Activated CD8-positive, alpha-beta memory T cell treated with anti-CD3 and anti-CD28 coated beads for 48 hours (primary cell): ENCODE measurements around the gene IGFBP5.

Experiments
- DNase-seq, 3 experiments: peaks; one replicate each; pipeline ENCODE4 v3.0.0-alpha.2; 2020; ENCODE audit warnings: low read depth in 2 of 3, low spot score in 2 of 3

Gene IGFBP5

GRCh38 chr2:216695401-216695821 is at the start of gene IGFBP5:
IGFBP5 (minus strand) TSS chr2:216695549; CDS start chr2:216694775, 774 bp downstream.
- no peak for DNase-seq

GRCh38 chr2:216743781-216744180 is 48.4 kb upstream of the IGFBP5 start:
- no peak for DNase-seq

DNA sequence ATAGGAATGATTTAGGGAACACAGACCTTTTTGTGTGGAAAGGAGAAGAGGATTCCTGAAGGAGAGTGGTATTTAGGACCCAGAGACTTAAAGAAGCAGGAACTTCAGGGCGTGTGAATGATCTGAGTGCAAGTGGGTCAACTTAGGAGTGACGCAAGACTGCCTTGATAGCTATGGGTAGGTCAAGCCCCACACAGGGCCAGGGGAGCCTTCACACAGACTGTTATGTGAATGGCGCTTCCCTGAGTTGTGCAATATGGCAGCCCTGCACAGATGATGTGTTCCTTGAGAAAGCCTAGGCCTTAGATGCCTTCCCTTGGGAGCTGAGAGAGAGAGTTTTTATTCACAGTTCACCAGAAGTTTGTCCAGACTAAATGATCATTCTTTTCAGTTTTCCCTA is 47.1 kb upstream of the IGFBP5 start:
- DNase-seq = no peak

DNA sequence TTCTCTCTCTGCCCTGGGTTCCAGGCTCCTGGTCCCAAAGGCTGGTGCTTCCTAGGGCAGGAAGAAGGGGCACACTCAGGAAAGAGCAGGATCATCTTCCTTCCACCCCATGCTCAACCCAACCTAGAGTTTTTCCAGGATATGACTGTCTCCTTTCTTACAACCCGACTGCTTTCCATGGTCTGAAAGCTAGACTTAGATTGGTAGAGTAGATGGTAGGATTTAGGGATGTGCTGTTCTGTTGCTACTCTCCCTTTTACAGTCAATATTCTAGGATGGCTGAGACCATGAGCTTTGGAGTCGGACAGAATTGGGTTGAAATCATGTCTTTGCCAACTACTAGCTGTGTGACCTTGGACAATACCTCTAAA is 45.9 kb upstream of the IGFBP5 start:
- DNase-seq = no peak

- DNase-seq = no peak
These were observed 45.3 kb upstream of the IGFBP5 start for GRCh38 chr2:216740557-216741222.

- DNase-seq = no peak
These were observed 43.7 kb upstream of the IGFBP5 start for GRCh38 chr2:216739035-216739434.

DNA sequence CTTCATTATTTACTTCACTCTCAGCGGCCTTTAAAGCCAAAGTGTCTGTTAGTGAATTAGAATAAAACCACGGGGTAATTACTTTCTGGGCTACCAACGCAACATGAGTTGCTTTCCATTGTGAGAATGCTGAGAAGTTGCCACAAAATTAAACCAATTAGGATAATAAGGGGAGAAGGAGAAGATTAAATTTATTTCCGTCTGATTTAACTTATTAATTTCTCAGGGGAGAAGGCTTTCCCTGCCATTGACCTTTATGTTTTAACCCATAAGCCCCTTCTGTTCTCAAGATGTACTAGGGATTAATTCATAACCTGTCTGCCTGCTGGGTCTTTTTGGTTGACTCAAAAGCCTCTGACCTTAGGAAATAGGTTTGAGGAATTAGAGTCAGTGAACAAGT is 42.3 kb upstream of the IGFBP5 start:
- DNase-seq = no peak

GRCh38 chr2:216736326-216736725 is 41.0 kb upstream of the IGFBP5 start:
- DNase-seq = no peak

DNA sequence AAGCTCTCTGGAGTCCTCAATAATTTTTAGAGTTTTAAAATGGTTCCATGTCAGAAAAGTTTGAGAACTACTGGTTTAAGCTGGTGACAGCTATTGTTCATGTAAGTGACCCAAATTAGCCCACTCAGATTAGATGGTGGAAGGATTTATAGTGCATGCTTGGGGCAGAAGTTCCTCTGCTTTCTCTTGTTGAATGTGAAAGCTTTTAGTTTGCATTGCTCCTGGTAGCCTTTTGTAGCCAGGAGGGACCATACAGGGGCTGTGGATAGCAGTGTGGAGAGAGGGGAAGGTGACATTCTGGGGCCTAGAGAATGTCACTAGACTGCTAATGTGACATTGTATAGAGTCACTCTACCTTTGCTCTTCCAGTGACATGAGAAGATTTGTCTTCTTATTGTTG is 40.3 kb upstream of the IGFBP5 start:
- DNase-seq = no peak

- DNase-seq = no peak
These were observed 39.7 kb upstream of the IGFBP5 start for GRCh38 chr2:216735086-216735485.

DNA sequence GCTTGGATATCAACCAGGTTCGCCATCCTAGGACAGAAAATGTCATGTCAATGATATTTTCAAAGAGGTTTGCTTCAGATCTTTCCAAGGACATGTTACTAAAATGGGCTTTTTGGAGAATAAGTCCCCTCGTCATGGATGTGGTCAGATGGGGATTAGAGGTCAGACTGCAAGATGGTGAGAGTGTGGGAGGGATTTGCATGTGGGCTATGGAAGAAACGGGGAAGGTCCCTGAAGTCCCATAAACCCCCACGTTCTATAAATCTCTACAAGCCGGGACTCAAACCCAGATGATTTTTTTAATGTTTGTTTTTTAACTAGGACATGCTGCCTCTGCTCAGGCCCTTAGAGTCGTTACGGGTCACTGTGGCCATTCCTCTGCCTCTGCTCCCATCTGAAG is 37.7 kb upstream of the IGFBP5 start:
- DNase-seq = no peak

- DNase-seq = no peak
These were observed 37.0 kb upstream of the IGFBP5 start for GRCh38 chr2:216732334-216732733.

GRCh38 chr2:216731465-216731864 is 36.1 kb upstream of the IGFBP5 start:
- no peak for DNase-seq

GRCh38 chr2:216730871-216731270 is 35.5 kb upstream of the IGFBP5 start:
- DNase-seq = no peak

DNA sequence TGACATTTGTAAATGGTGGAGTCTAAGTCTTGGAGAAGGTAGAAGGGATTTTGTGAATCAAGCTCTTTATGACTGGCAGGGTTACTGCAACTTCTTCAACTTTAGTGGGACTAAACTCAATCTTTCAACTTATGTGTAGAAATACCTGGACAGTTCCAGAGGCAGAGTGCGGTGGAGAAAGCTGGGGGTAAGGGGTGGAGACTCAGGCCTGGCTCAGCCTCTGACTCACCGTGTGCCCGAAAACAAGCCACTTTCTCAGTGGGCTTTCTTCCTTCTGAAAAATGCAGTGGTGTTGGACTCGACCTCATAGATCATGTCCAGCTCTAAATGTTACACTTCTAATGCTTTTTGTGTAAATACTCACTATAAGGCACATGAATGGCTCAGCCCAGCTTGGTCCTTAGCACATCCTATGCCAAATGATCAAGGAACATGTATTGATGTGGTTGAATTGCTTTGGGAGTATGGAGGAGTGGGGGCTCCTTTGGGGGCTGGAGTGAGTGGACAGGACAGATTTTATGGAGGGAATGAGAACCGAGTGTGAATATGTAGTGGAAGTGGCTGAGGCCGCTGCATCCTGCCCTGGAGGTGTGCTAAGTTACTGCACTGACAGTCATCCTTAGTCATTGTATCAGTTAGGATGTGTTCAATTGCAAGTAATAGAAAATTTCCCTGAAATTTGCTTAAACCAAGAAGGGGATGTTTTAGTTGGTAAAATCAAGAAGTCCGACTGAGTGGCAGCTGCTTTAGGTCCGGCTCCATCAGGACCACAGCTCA is 32.2 kb upstream of the IGFBP5 start:
- no peak for DNase-seq

DNA sequence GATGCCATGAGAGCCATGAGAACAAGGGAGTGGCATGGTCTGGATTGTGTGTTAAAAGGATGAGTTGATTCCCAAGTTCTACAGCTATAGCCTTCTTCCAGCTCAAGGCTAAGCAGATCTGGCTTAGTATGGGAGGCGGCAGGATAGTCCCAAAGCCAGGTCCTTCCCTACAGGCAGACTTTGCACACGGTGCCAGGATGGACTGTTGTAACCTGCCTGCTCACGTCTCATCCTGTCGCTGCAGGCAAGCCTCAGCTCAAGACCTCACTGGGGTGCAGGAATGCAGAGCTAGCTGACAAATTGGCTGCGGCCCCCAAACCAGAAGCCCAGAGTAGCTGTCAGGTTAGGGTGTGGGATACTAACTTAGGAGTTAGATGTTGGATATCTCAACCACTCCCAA is 28.8 kb upstream of the IGFBP5 start:
- no peak for DNase-seq

- no peak for DNase-seq
These were observed 25.8 kb upstream of the IGFBP5 start for GRCh38 chr2:216721141-216721540.

DNA sequence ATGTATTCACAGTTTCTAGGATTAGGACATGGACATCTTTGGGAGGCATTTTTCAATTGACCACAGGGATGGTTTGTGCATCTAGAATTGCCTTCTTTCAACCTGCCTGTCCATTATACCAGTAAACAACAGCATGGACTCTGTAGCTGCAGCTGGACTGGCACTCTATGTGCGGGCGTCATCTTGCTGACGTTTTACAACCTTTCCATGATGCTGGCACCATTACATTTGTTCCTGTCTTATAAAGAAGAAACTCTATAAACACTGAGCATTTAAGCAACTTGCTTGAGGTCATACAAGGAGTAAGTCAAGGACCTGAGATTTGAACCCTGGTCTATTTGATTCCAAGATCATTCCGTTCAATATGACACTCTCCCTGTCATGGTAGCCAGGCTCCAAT is 25.4 kb upstream of the IGFBP5 start:
- no peak for DNase-seq

DNA sequence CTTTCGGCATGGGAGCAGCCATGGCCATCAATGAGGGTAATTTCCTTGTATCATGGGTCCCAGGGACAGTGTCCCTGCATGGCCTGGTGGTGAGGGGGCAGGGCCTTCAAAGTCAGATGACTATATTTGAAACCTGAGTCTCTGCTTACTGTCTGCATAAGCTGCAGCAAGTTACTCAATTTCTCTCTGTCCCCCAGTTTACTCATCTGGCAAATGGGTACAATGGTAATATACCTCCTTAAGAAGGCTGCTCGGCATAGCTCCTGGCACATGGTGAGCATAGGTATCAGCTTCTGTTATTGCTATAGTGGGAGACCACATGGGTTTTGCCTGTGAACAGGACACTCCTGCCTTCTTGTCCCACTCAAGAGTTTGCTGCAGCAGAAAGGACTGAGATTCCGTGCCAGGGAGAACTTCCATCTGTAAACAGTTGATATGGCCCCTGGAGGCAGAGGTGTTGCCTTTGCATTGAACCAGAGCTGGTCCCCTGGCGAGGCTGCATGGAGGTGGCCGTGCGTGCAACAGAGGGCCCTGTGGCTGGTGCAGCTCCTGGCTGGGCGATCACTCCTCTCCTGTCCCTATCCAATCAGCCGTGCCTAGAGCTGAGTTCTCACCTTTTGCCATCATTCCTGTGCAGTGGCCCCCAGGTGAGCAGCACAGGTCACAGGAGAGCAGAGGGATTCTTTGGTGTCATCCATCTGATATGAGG is 22.7 kb upstream of the IGFBP5 start:
- no peak for DNase-seq

- no peak for DNase-seq
These were observed 22.1 kb upstream of the IGFBP5 start for GRCh38 chr2:216717491-216717901.

DNA sequence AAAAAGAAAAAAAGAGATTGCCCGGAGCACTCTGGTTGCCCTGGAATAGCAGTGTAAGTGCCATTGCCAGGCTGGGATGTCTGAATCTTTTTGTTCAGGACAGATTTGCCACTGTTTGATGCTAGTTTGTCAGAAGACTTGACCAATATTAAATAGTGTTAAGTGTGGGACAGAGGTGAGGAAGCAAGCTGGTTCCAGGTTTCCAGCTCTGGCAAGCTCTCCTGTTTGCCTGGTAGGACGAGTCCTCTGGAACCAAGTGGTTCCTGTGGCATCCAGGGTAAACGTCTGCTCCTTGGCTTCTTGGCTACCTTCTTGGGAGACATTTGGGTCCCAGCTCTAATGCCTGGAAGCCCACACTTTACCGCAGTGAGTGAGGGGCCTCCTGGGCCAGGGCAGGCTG is 20.8 kb upstream of the IGFBP5 start:
- no peak for DNase-seq

DNA sequence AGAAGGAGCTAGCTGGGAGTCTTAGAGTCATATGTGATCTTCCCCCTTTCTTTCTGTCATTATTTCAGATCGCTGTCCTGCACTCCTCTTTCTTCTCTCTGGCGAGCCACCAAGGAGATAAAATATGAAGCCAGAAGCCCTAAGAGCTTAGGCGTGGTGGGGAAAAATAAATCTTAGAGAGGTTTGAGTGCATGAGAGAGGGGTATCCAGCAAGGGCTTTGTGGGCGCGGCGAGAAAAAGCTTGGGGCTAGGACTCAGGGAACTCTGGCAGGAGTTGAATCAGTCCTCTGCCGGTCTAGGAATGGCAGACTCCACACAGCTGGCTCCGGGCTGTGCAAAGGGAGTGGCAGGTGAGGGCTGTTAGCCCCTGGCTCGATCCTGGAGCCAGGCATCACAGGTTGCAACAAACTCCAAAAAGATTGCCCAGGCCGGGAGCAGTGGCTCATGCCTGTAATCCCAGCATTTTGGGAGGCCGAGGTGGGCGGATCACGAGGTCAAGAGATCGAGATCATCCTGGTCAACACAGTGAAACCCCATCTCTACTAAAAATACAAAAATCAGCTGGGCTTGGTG is 20.1 kb upstream of the IGFBP5 start:
- DNase-seq = no peak
